Karpas-422 (cell line): ENCODE measurements around the gene FZR1. TPM values are rescaled to one million over a fixed set of nuclear protein-coding genes. Genes with fewer than 3 reads are reported as not detected.

ENCODE experiments used
- DNase-seq: peaks from one replicate; pipeline ENCODE4 v3.0.0-alpha.2; 2015
- H2AFZ ChIP-seq: fragments of 200-600 bp; sonication (generic); 2 replicates; pipeline ENCODE4 v1.6.1; 2014; ENCODE audit warnings: antibody characterized with exemption, low read length, mixed read lengths
- H3K27ac ChIP-seq: fragments of 200-600 bp; sonication (generic); 2 replicates; pipeline ENCODE4 v1.5.1; 2014; ENCODE audit warnings: mild to moderate bottlenecking, low read length, moderate library complexity
- H3K27me3 ChIP-seq: fragments of 200-600 bp; sonication (generic); 2 replicates; pipeline ENCODE4 v1.6.1; 2014; ENCODE audit warnings: low read length, mixed read lengths
- H3K36me3 ChIP-seq: fragments of 200-600 bp; sonication (generic); 2 replicates; pipeline ENCODE4 v1.6.1; 2014; ENCODE audit warnings: low read length, mixed read lengths; ENCODE audit not compliant: insufficient read depth
- H3K4me1 ChIP-seq: fragments of 200-600 bp; sonication (generic); 2 replicates; pipeline ENCODE4 v1.6.1; 2014; ENCODE audit warnings: mild to moderate bottlenecking, low read length, mixed read lengths
- H3K4me2 ChIP-seq: fragments of 200-600 bp; sonication (generic); 2 replicates; pipeline ENCODE4 v1.6.1; 2014; ENCODE audit warnings: low read length, low read depth, mild to moderate bottlenecking; ENCODE audit not compliant: poor library complexity, severe bottlenecking
- H3K4me3 ChIP-seq: fragments of 200-600 bp; sonication (generic); 2 replicates; pipeline ENCODE4 v1.5.1; 2014; ENCODE audit warnings: mild to moderate bottlenecking, antibody characterized with exemption, low read length, mixed read lengths
- H3K79me2 ChIP-seq: fragments of 200-600 bp; sonication (generic); 2 replicates; pipeline ENCODE4 v1.6.1; 2014; ENCODE audit warnings: mild to moderate bottlenecking, low read length, mixed read lengths
- H3K9ac ChIP-seq: fragments of 200-600 bp; sonication (generic); 2 replicates; pipeline ENCODE4 v1.6.0; 2014; ENCODE audit warnings: low read length
- H3K9me2 ChIP-seq: fragments of 200-600 bp; sonication (generic), shearing (Covaris generic); replicated peaks from 2 replicates; pipeline ENCODE4 v1.6.0; 2014; ENCODE audit warnings: mild to moderate bottlenecking, low read length, moderate library complexity; ENCODE audit not compliant: insufficient read depth
- H3K9me3 ChIP-seq: fragments of 300-700, 200-600 bp; sonication (generic); 2 replicates; pipeline ENCODE4 v1.6.1; 2014; ENCODE audit warnings: low read length, mixed read lengths
- H4K20me1 ChIP-seq: fragments of 200-600 bp; sonication (generic); 2 replicates; pipeline ENCODE4 v1.6.1; 2014; ENCODE audit warnings: mild to moderate bottlenecking, antibody characterized with exemption, low read length, low read depth; ENCODE audit not compliant: insufficient read depth
- total RNA-seq: library from RNA; depleted of rRNA; stranded (reverse); fragments of >200 nt; shearing (Covaris generic); gene quantifications from 2 replicates; pipeline ENCODE4 v1.2.3, GENCODE V29; 2014; ENCODE audit warnings: low replicate concordance

The FZR1 gene
- total RNA-seq, 1 experiment from 2014 or later, result 22.8 TPM

GRCh38 chr19:3533563-3534216 lies 27.6 kb downstream of the FZR1 start:
- no peak overlapping the region for H2AFZ ChIP-seq
- no peak overlapping the region for H3K9ac ChIP-seq
- H3K27me3 ChIP-seq, result no peaks in the 10 kb centered on the region
- no peaks in the 10 kb centered on the region for H3K79me2 ChIP-seq
- no peak overlapping the region for H3K4me2 ChIP-seq
- no peak for DNase-seq
- H3K27ac ChIP-seq, result no peak overlapping the region
- H3K36me3 ChIP-seq, result no peaks in the 10 kb centered on the region
- no peak overlapping the region for H3K4me3 ChIP-seq
- no peaks in the 10 kb centered on the region; the same call in 1 of the 2 replicates for H4K20me1 ChIP-seq
- no peaks in the 10 kb centered on the region for H3K9me3 ChIP-seq
- no peaks in the 10 kb centered on the region for H3K9me2 ChIP-seq
- no peaks in the 10 kb centered on the region for H3K4me1 ChIP-seq

DNA sequence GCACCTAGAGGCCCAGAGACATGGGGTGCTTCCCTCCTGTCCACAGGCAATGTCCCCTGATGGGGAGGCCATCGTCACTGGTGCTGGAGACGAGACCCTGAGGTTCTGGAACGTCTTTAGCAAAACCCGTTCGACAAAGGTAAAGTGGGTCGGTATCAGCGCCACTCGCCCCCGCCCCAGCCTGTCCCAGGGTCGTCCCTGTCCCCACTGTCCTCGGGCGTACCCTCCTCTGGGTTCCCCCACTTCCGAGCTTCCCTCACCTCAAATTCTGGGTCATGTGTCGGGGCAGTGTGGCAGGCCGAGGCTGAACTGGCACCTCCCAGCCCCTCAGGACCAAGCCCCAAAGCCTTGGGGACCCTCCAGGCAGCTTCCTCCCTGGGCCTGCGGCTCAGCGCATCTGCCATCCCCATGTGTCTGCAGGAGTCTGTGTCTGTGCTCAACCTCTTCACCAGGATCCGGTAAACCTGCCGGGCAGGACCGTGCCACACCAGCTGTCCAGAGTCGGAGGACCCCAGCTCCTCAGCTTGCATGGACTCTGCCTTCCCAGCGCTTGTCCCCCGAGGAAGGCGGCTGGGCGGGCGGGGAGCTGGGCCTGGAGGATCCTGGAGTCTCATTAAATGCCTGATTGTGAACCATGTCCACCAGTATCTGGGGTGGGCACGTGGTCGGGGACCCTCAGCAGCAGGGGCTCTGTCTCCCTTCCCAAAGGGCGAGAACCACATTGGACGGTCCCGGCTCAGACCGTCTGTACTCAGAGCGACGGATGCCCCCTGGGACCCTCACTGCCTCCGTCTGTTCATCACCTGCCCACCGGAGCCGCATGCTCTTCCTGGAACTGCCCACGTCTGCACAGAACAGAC lies 28.5 kb downstream of the FZR1 start:
- Histone ChIP-seq H3K9ac (no peak overlapping the region), H4K20me1 (no peaks in the 10 kb centered on the region; the same call in 1 of the 2 replicates), H3K9me3 (no peaks in the 10 kb centered on the region), H3K36me3 (peaks cover 4% of the 10 kb centered on the region; the same call in 1 of the 2 replicates), H2AFZ (no peak overlapping the region), H3K79me2 (no peaks in the 10 kb centered on the region), H3K9me2 (no peaks in the 10 kb centered on the region), H3K27ac (no peak overlapping the region), H3K4me2 (no peak overlapping the region), H3K27me3 (no peaks in the 10 kb centered on the region), H3K4me1 (no peaks in the 10 kb centered on the region), H3K4me3 (no peak overlapping the region)
- no peak for DNase-seq

DNA sequence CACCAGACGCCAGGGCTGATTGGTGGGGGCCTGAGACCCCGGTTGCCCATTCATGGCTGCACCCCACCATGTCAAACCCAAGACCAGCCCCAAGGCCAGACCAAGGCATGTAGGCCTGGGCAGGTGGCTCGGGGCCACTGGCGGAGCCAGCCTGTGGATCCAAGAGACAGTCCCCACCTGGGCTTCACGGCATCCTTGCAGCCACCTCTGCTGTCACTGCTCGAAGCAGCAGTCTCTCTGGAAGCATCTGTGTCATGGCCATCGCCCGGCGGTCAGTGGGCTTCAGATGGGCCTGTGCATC lies 29.1 kb downstream of the FZR1 start:
- DNase-seq, result no peak
- H3K4me2 ChIP-seq, result no peak overlapping the region
- H3K36me3 ChIP-seq, result peaks cover 4% of the 10 kb centered on the region; the same call in 1 of the 2 replicates
- H3K9me2 ChIP-seq, result no peaks in the 10 kb centered on the region
- H3K4me1 ChIP-seq, result no peaks in the 10 kb centered on the region
- H3K27me3 ChIP-seq, result no peaks in the 10 kb centered on the region
- H3K9me3 ChIP-seq, result no peaks in the 10 kb centered on the region
- H2AFZ ChIP-seq, result no peak overlapping the region
- no peak overlapping the region for H3K4me3 ChIP-seq
- H3K27ac ChIP-seq, result no peak overlapping the region
- H4K20me1 ChIP-seq, result no peaks in the 10 kb centered on the region; the same call in 1 of the 2 replicates
- H3K79me2 ChIP-seq, result no peaks in the 10 kb centered on the region
- no peak overlapping the region for H3K9ac ChIP-seq

- no peaks in the 10 kb centered on the region for H3K9me2 ChIP-seq
- H3K27me3 ChIP-seq, result no peaks in the 10 kb centered on the region
- DNase-seq, result no peak
- no peaks in the 10 kb centered on the region for H3K9me3 ChIP-seq
- no peak overlapping the region for H3K4me2 ChIP-seq
- no peaks in the 10 kb centered on the region for H3K79me2 ChIP-seq
- H3K4me1 ChIP-seq, result no peaks in the 10 kb centered on the region
- no peak overlapping the region for H3K27ac ChIP-seq
- H2AFZ ChIP-seq, result no peak overlapping the region
- H4K20me1 ChIP-seq, result no peaks in the 10 kb centered on the region; the same call in 1 of the 2 replicates
- peaks cover 4% of the 10 kb centered on the region; the same call in 1 of the 2 replicates for H3K36me3 ChIP-seq
- H3K9ac ChIP-seq, result no peak overlapping the region
- no peak overlapping the region for H3K4me3 ChIP-seq
Measured at GRCh38 chr19:3535563-3535965, 29.5 kb downstream of the FZR1 start.

DNA sequence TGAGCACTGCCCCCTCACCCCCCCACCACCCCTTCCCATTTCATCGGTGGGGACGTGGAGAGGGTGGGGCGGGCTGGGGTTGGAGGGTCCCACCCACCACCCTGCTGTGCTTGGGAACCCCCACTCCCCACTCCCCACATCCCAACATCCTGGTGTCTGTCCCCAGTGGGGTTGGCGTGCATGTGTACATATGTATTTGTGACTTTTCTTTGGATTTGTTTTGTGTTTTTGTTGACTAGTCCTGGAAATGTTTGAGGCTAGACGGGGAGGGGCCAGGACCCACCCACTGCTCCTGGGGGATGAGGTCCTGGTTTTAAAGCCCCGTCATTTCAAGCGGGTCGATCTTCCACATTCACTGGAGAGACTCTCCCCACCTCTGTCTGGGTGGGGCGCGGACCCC lies 29.9 kb downstream of the FZR1 start:
- no peak overlapping the region for H3K4me2 ChIP-seq
- H3K4me3 ChIP-seq, result no peak overlapping the region
- DNase-seq, result no peak
- H4K20me1 ChIP-seq, result no peaks in the 10 kb centered on the region; the same call in 1 of the 2 replicates
- H3K27me3 ChIP-seq, result no peaks in the 10 kb centered on the region
- H3K4me1 ChIP-seq, result no peaks in the 10 kb centered on the region
- no peak overlapping the region for H2AFZ ChIP-seq
- no peaks in the 10 kb centered on the region for H3K9me2 ChIP-seq
- H3K9ac ChIP-seq, result no peak overlapping the region
- H3K9me3 ChIP-seq, result no peaks in the 10 kb centered on the region
- H3K79me2 ChIP-seq, result no peaks in the 10 kb centered on the region
- H3K27ac ChIP-seq, result no peak overlapping the region
- peaks cover 4% of the 10 kb centered on the region; the same call in 1 of the 2 replicates for H3K36me3 ChIP-seq

- no peaks in the 10 kb centered on the region for H3K4me1 ChIP-seq
- H3K9me2 ChIP-seq, result no peaks in the 10 kb centered on the region
- H3K27me3 ChIP-seq, result no peaks in the 10 kb centered on the region
- H3K4me3 ChIP-seq, result no peak overlapping the region
- H3K9me3 ChIP-seq, result no peaks in the 10 kb centered on the region
- H4K20me1 ChIP-seq, result no peaks in the 10 kb centered on the region; the same call in 1 of the 2 replicates
- no peak overlapping the region for H3K9ac ChIP-seq
- DNase-seq, result no peak
- no peak overlapping the region for H3K27ac ChIP-seq
- no peak overlapping the region for H2AFZ ChIP-seq
- H3K36me3 ChIP-seq, result peaks cover 4% of the 10 kb centered on the region; the same call in 1 of the 2 replicates
- no peak overlapping the region for H3K4me2 ChIP-seq
- no peaks in the 10 kb centered on the region for H3K79me2 ChIP-seq
Measured at GRCh38 chr19:3536429-3537100, 30.5 kb downstream of the FZR1 start.

DNA sequence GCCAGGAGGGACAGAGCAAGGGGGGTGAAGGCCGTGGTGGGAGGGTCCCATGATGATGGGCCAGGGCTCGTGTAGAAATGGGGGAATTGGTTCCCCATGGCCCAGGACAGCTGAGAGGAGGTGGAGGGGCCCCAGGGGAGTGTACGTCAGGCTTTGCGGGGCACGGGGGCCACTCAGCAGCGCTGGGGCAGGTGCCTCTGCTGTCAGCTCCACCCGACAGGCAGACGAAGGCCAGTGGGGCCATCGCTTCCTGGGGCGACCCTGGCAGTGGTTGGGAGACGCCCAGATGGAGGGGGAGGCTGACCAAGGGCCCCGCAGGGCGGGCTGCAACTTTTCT lies 31.0 kb downstream of the FZR1 start:
- H2AFZ ChIP-seq, result no peak overlapping the region
- no peaks in the 10 kb centered on the region for H3K9me3 ChIP-seq
- H3K4me2 ChIP-seq, result no peak overlapping the region
- no peaks in the 10 kb centered on the region; the same call in 1 of the 2 replicates for H4K20me1 ChIP-seq
- H3K27me3 ChIP-seq, result no peaks in the 10 kb centered on the region
- no peaks in the 10 kb centered on the region for H3K4me1 ChIP-seq
- H3K9me2 ChIP-seq, result no peaks in the 10 kb centered on the region
- H3K27ac ChIP-seq, result no peak overlapping the region
- no peak for DNase-seq
- H3K9ac ChIP-seq, result no peak overlapping the region
- H3K79me2 ChIP-seq, result no peaks in the 10 kb centered on the region
- no peak overlapping the region for H3K4me3 ChIP-seq
- peaks cover 4% of the 10 kb centered on the region; the same call in 1 of the 2 replicates for H3K36me3 ChIP-seq
